GM12873 (cell line): ENCODE measurements around the gene ORM2.

Source experiments
- TF ChIP-seq, protein P1 (sequence below): IDR thresholded peaks from 2 replicates; pipeline ENCODE4 v1.5.1; 2012; ENCODE audit warnings: low read depth, mild to moderate bottlenecking, moderate library complexity, low read length, control low read depth; ENCODE audit not compliant: insufficient read depth; ENCODE audit errors: missing control alignments

The ORM2 gene

DNA sequence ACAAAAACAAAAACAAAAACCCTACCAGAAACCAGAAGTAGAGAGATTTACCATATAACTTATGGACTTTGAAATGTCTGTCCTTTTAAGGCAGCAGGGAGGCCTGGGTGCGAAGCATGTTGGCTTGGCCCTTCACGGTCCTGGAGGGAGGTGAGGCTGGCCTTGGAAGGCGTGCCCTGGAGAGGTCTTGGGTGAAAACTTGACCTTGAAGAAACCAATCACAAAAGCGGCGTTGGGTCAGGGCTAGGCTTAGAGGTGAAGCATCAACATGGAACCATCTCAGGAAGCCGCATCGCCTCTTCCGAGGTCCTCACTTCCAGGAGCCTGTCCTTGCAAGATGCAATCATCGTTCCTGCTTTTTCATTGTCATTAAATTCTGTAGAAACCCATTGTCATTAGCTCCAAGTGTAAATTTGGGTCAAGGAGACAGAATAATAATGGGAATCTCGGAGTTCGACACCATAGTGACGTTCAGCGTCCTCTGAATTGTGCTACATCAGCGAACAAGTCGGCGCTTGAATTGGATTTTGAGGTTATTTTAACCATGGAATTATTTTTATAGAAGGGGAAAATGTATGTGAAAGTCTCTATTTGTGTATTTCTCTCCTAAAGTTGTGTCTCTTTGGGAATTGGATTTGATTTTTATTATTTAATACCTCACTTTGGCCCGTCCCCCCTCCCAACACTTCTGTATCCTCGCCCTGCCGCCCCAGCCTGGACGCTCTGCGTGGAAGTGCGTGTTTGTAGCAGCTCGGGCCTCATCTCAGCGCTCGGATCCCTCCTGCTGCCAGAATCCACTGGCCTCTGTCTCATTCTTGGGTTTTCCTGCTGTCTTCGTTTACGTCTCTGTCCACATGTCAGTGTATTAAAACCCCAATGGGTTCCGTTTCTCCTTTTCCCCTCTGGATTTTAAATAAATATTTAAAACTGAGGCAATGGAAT, 17.8 kb upstream of the ORM2 start:
- TF ChIP-seq, protein P1, sequence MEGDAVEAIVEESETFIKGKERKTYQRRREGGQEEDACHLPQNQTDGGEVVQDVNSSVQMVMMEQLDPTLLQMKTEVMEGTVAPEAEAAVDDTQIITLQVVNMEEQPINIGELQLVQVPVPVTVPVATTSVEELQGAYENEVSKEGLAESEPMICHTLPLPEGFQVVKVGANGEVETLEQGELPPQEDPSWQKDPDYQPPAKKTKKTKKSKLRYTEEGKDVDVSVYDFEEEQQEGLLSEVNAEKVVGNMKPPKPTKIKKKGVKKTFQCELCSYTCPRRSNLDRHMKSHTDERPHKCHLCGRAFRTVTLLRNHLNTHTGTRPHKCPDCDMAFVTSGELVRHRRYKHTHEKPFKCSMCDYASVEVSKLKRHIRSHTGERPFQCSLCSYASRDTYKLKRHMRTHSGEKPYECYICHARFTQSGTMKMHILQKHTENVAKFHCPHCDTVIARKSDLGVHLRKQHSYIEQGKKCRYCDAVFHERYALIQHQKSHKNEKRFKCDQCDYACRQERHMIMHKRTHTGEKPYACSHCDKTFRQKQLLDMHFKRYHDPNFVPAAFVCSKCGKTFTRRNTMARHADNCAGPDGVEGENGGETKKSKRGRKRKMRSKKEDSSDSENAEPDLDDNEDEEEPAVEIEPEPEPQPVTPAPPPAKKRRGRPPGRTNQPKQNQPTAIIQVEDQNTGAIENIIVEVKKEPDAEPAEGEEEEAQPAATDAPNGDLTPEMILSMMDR: no peak

DNA sequence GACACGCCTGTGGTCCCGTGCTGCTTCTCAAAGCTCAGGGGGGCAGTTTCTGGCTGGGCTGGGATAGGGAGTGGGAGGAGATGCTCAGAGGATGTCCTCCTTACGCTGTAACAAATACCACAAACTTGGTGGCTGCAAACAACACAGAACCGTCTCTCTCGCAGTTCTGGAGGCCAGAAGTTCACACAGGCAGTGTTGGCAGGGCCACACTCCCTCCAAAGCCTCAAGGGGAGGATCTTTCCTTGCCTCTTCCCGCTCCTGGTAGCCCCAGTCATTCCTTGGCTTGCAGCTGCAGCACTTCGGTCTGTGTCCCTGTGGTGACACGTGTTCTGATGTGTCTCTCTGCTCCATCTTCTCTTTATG, 17.2 kb upstream of the ORM2 start:
- TF ChIP-seq, protein P1: no peak

DNA sequence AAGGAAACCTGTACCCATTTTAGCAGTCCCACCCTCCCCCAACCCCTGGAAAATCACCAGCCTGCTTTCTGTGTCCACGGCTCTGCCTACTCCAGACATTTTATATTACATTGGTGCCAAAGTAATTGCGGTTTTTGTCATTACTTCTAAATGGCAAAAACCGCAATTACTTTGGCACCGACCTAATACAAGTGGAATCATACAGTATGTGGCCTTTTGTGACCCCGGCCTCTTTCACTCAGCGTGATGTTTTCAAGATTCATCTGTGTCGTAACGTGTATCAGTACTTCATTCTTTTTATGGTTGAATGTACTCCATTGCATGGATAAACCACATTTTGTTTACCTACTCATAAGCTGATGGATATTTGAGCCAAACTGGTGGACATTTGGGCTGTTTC, 16.5 kb upstream of the ORM2 start:
- TF ChIP-seq, protein P1: no peak

DNA sequence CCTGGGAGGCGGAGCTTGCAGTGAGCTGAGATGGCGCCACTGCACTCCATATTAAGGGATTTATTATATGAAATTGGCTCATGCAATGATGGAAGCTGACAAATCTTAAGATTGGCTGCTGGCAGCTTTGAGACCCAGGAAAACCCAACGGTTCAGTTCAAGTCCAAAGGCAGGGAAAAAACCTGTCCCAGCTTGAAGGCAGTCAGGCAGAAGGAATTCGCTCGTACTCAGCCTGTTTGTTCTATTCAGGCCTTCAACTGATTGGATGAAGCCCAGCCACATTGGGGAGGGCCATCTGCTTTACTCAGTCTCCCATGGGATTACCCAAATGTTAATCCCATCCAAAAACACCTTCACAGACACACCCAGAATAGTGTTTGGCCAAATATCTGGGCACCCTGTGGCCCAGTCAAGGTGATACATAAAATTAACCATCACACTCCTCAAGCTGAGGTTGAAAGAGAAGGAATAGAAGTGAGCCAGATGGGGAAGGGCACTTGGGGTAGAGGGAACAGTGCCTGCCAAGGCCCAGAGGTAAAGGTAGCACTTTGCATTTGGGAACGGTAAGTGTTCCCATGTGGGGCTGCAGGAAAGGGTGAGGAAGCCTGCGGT, 15.3 kb upstream of the ORM2 start:
- TF ChIP-seq, protein P1: no peak

DNA sequence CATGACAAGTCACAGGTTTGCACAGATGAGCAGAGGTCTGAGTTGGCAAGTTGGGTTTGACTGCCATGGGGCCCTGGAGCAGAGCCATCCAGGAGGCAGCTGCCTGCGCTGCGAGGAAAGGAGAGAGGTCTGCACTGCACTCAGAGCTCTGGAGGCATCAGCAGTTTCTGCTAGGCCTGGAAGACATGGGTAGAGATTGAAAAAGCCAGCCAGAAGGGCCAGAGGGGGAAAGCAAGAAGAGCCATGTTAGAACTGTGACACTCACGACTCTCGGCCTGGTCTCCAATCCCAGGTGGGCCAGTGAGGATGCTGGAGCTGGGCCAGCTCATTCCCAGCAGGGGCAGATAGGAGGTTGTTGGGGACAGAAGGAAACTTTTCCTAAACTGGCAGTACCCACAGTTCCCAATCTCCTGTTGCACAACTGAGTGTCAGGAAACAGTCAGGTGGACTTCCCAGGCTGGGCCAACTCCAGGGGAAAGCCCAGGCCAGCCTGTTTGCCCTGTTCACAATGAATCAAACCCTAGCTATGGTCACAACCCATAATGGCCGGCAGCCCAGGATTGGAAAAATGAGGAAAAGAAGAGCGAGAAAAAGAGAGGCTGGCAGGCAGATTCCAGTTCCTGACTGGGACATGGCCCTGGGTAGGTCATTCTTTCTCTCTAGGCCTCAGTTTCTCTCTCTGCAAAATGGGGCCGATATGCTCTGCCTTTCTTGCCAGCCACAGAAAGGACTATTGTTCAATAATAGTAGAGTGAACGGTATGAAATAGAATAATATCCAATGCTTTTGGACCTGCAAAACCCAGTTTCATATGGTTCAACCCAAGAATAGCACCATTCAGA, 14.6 kb upstream of the ORM2 start:
- TF ChIP-seq, protein P1: no peak

DNA sequence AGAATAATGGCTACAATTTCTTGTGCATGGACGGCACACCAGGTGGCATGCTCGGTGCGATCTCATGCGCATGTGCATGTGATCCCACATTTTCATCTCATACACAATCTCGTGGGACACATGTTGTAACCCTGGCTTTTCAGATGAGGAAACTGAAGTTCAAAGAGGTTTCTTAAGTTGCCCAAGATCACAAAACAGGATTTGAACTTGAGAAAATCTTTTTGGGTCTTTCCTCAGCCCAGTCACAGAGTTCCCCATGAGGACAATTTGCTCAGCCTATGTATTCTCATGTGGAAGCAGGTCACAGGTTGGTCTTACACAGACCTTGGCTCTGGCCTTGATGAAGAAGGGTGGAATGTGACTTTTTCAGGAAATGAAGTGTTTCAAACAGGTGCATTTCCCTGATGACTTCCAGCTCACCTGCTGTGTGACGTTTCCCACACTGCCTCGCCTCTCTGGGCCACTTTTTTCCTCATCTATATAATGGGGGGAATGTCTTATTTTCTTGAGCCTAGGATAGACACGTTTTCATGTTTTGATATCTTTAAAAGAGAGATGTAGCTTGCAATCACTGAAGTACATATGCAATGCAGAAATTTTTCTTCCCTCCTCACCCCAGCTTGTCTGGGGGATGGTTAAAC, 13.8 kb upstream of the ORM2 start:
- TF ChIP-seq, protein P1: no peak
